ENCODE measurements around the gene CEP95. TPM values are rescaled to one million over a fixed set of nuclear protein-coding genes. Genes with fewer than 3 reads are reported as not detected.
"Not testable (repeated sequence)": the region's sequence is repeated elsewhere in the genome, so short reads cannot be mapped to it uniquely, and the experiment has no call there.

CEP95 gene
- total RNA-seq, 2 experiments from 2014 or later = 40.5 to 42.8 TPM

GRCh38 chr17:64472564-64472963, 34.2 kb upstream of the CEP95 start:
- intact Hi-C loops (cut with DNase I, micrococcal nuclease) = no loop called here
- no peaks in the 10 kb centered on the region for H3K4me1 Mint-ChIP-seq
- CTCF ChIA-PET = interaction anchor here (1.5 kb wide), 1 partner anchor 51 kb away, joined by 3 read pairs; no protein-coding TSS in a partner anchor
- ATAC-seq (no peak), DNase-seq (no peak)
- no peaks in the 10 kb centered on the region for H3K9me3 Mint-ChIP-seq (ENCODE audit: low read depth)
- H3K36me3 Mint-ChIP-seq (ENCODE audit: low read depth) = no peaks in the 10 kb centered on the region
- H3K27me3 Mint-ChIP-seq = no peaks in the 10 kb centered on the region
- POLR2A ChIA-PET = no interaction called here
- H3K4me3 Mint-ChIP-seq = no peak overlapping the region
- H3K27ac Mint-ChIP-seq = no peak overlapping the region

- intact Hi-C loops (cut with DNase I, micrococcal nuclease) = loop anchor here in 1 of 2 experiments (5.0 kb wide), 1 partner anchor 161 kb away; no protein-coding TSS in a partner anchor
- Mint-ChIP-seq H3K4me3 (no peak overlapping the region), H3K9me3 (ENCODE audit: low read depth) (no peaks in the 10 kb centered on the region), H3K36me3 (ENCODE audit: low read depth) (peaks cover 9% of the 10 kb centered on the region), H3K27ac (no peak overlapping the region), H3K4me1 (no peaks in the 10 kb centered on the region), H3K27me3 (no peaks in the 10 kb centered on the region)
- ATAC-seq (no peak), DNase-seq (no peak)
- ChIA-PET POLR2A (interaction anchor here (1.5 kb wide), 1 partner anchor 27 kb away, joined by 4 read pairs; no protein-coding TSS in a partner anchor), CTCF (interaction anchor here (0.9 to 7.6 kb wide), 3 partner anchors 13 to 57 kb away, joined by 3 to 58 read pairs (median 47); partner anchors contain the start of gene POLG2)
These were observed 28.9 kb upstream of the CEP95 start for GRCh38 chr17:64477849-64478248.

- Mint-ChIP-seq H3K36me3 (ENCODE audit: low read depth) (peaks cover 23% of the 10 kb centered on the region), H3K27me3 (no peaks in the 10 kb centered on the region), H3K4me3 (no peak overlapping the region), H3K9me3 (ENCODE audit: low read depth) (no peaks in the 10 kb centered on the region), H3K4me1 (peaks cover 4% of the 10 kb centered on the region), H3K27ac (no peak overlapping the region)
- ATAC-seq = no peak
- intact Hi-C loops (cut with DNase I, micrococcal nuclease) = no loop called here
- POLR2A ChIA-PET = no interaction called here
- no peak for DNase-seq
- CTCF ChIA-PET = interaction anchor here (7.0 to 7.6 kb wide), 2 partner anchors 10 to 60 kb away, joined by 47 to 58 read pairs; no protein-coding TSS in a partner anchor
These were observed 25.8 kb upstream of the CEP95 start for GRCh38 chr17:64480951-64481350.

GRCh38 chr17:64484380-64484779, 22.4 kb upstream of the CEP95 start:
- peaks cover 38% of the 10 kb centered on the region for H3K36me3 Mint-ChIP-seq (ENCODE audit: low read depth)
- intact Hi-C loops (cut with DNase I, micrococcal nuclease) = no loop called here
- H3K27me3 Mint-ChIP-seq = no peaks in the 10 kb centered on the region
- peaks cover 4% of the 10 kb centered on the region for H3K4me1 Mint-ChIP-seq
- ATAC-seq = no peak
- H3K27ac Mint-ChIP-seq = no peak overlapping the region
- no peak for DNase-seq
- ChIA-PET POLR2A (no interaction called here), CTCF (interaction anchor here (0.9 to 2.2 kb wide), 3 partner anchors 8 to 64 kb away, joined by 3 to 7 read pairs (median 4); no protein-coding TSS in a partner anchor)
- no peaks in the 10 kb centered on the region for H3K9me3 Mint-ChIP-seq (ENCODE audit: low read depth)
- no peak overlapping the region for H3K4me3 Mint-ChIP-seq

- POLR2A ChIA-PET = no interaction called here
These were observed 18.5 kb upstream of the CEP95 start for GRCh38 chr17:64488301-64488700.

GRCh38 chr17:64491034-64491860, 15.5 kb upstream of the CEP95 start:
- POLR2A ChIA-PET = interaction anchor here (1.0 kb wide), 1 partner anchor 14 kb away, joined by 4 read pairs; no protein-coding TSS in a partner anchor
- H3K36me3 Mint-ChIP-seq (ENCODE audit: low read depth) = peaks cover 46% of the 10 kb centered on the region
- no peak overlapping the region for H3K27ac Mint-ChIP-seq

More at GRCh38 chr17:64488301-64488700, 18.5 kb upstream of the CEP95 start:
- no peak overlapping the region for H3K27ac Mint-ChIP-seq
- no peaks in the 10 kb centered on the region for H3K27me3 Mint-ChIP-seq
- intact Hi-C loops (cut with DNase I, micrococcal nuclease) = no loop called here
- CTCF ChIA-PET = interaction anchor here (5.7 kb wide), 1 partner anchor 68 kb away, joined by 145 read pairs; no protein-coding TSS in a partner anchor
- no peak overlapping the region for H3K4me3 Mint-ChIP-seq
- no peak for DNase-seq
- H3K9me3 Mint-ChIP-seq (ENCODE audit: low read depth) = no peaks in the 10 kb centered on the region
- peaks cover 13% of the 10 kb centered on the region for H3K4me1 Mint-ChIP-seq
- ATAC-seq = no peak
- H3K36me3 Mint-ChIP-seq (ENCODE audit: low read depth) = peaks cover 50% of the 10 kb centered on the region

GRCh38 chr17:64491994-64492393, 14.8 kb upstream of the CEP95 start:
- ATAC-seq (no peak), DNase-seq (no peak)
- Mint-ChIP-seq H3K27me3 (no peaks in the 10 kb centered on the region), H3K27ac (no peak overlapping the region), H3K4me1 (peaks cover 28% of the 10 kb centered on the region), H3K36me3 (ENCODE audit: low read depth) (peaks cover 45% of the 10 kb centered on the region), H3K4me3 (no peak overlapping the region), H3K9me3 (ENCODE audit: low read depth) (no peaks in the 10 kb centered on the region)
- intact Hi-C loops (cut with DNase I, micrococcal nuclease) = loop anchor here (1.0 to 10.0 kb wide), 4 partner anchors 72 to 185 kb away; no protein-coding TSS in a partner anchor
- ChIA-PET CTCF (interaction anchor here (0.9 to 5.7 kb wide), 25 partner anchors 7 to 163 kb away, joined by 3 to 145 read pairs (median 5); partner anchors contain the start of genes CEP95 and DDX5), POLR2A (interaction anchor here (0.6 to 1.4 kb wide), 2 partner anchors 13 to 78 kb away, joined by 4 to 6 read pairs; partner anchors contain the start of gene DDX5)

More at GRCh38 chr17:64491034-64491860, 15.5 kb upstream of the CEP95 start:
- CTCF ChIA-PET = interaction anchor here (0.6 to 5.7 kb wide), 37 partner anchors 8 to 259 kb away, joined by 3 to 145 read pairs (median 4); partner anchors contain the start of genes CEP95 and DDX5
- no peaks in the 10 kb centered on the region for H3K27me3 Mint-ChIP-seq
- DNase-seq = peak; percentile 78
- no peak overlapping the region for H3K4me3 Mint-ChIP-seq
- peak; percentile 84 for ATAC-seq
- peaks cover 28% of the 10 kb centered on the region for H3K4me1 Mint-ChIP-seq
- no peaks in the 10 kb centered on the region for H3K9me3 Mint-ChIP-seq (ENCODE audit: low read depth)
- intact Hi-C loops (cut with DNase I, micrococcal nuclease) = loop anchor here (1.0 to 10.0 kb wide), 4 partner anchors 71 to 184 kb away; no protein-coding TSS in a partner anchor

GRCh38 chr17:64492481-64493109, 14.2 kb upstream of the CEP95 start:
- Mint-ChIP-seq H3K4me1 (peaks cover 30% of the 10 kb centered on the region), H3K27me3 (no peaks in the 10 kb centered on the region), H3K27ac (peak overlapping the region; percentile 51), H3K9me3 (ENCODE audit: low read depth) (no peaks in the 10 kb centered on the region), H3K36me3 (ENCODE audit: low read depth) (peaks cover 44% of the 10 kb centered on the region), H3K4me3 (peak overlapping the region; percentile 15)
- POLR2A ChIA-PET = interaction anchor here (0.6 to 1.4 kb wide), 3 partner anchors 13 to 77 kb away, joined by 4 to 9 read pairs (median 6); partner anchors contain the start of genes CEP95 and DDX5
- peak; percentile 24 for DNase-seq
- no peak for ATAC-seq
- CTCF ChIA-PET = interaction anchor here (0.7 to 5.7 kb wide), 28 partner anchors 8 to 165 kb away, joined by 3 to 145 read pairs (median 4); partner anchors contain the start of genes CEP95 and DDX5
- intact Hi-C loops (cut with DNase I, micrococcal nuclease) = loop anchor here (5.0 to 10.0 kb wide), 3 partner anchors 112 to 185 kb away; no protein-coding TSS in a partner anchor

GRCh38 chr17:64494121-64494520, 12.7 kb upstream of the CEP95 start:
- Mint-ChIP-seq H3K4me3 (peak overlapping the region; percentile 98), H3K36me3 (ENCODE audit: low read depth) (peaks cover 48% of the 10 kb centered on the region), H3K4me1 (peaks cover 43% of the 10 kb centered on the region), H3K27me3 (no peaks in the 10 kb centered on the region), H3K9me3 (ENCODE audit: low read depth) (no peaks in the 10 kb centered on the region), H3K27ac (peak overlapping the region; percentile 65)
- DNase-seq (no peak), ATAC-seq (no peak)
- ChIA-PET CTCF (interaction anchor here (0.7 to 1.6 kb wide), 2 partner anchors 9 to 74 kb away, joined by 3 to 5 read pairs; no protein-coding TSS in a partner anchor), POLR2A (interaction anchor here (5.2 kb wide), 1 partner anchor 12 kb away, joined by 111 read pairs; the partner anchor contains the start of genes CEP95 and DDX5)
- intact Hi-C loops (cut with DNase I, micrococcal nuclease) = loop anchor here (5.0 to 10.0 kb wide), 3 partner anchors 111 to 187 kb away; no protein-coding TSS in a partner anchor

- H3K36me3 Mint-ChIP-seq (ENCODE audit: low read depth) = peaks cover 56% of the 10 kb centered on the region
These were observed 11.5 kb upstream of the CEP95 start for GRCh38 chr17:64495300-64495699.

More at GRCh38 chr17:64495300-64495699, 11.5 kb upstream of the CEP95 start:
- H3K4me1 Mint-ChIP-seq = peaks cover 53% of the 10 kb centered on the region
- not testable (repeated sequence) for H3K9me3 Mint-ChIP-seq (ENCODE audit: low read depth); ATAC-seq; H3K27me3 Mint-ChIP-seq; DNase-seq; H3K27ac Mint-ChIP-seq
- peak overlapping the region; percentile 98 for H3K4me3 Mint-ChIP-seq
- POLR2A ChIA-PET = interaction anchor here (5.2 kb wide), 1 partner anchor 11 kb away, joined by 111 read pairs; the partner anchor contains the start of genes CEP95 and DDX5
- intact Hi-C loops (cut with DNase I, micrococcal nuclease) = loop anchor here in 1 of 2 experiments (5.0 to 10.0 kb wide), 2 partner anchors 110 to 348 kb away; no protein-coding TSS in a partner anchor
- CTCF ChIA-PET = interaction anchor here (0.6 to 1.6 kb wide), 5 partner anchors 8 to 76 kb away, joined by 3 to 6 read pairs (median 4); no protein-coding TSS in a partner anchor

Data from activated CD4-positive, alpha-beta T cell treated with anti-CD3 and anti-CD28 coated beads for 36 hours (primary cell).